HUES6 (cell line): ENCODE data around the gene ADCY1.

ENCODE experiments used
- H3K27ac ChIP-seq: 2 replicates; pipeline ENCODE4 v1.7.0; 2013; ENCODE audit warnings: low read depth, mild to moderate bottlenecking, low read length, inconsistent platforms
- H3K27me3 ChIP-seq: 2 replicates; pipeline ENCODE4 v1.6.1; 2013; ENCODE audit warnings: low read length; ENCODE audit not compliant: control insufficient read depth, insufficient read depth
- H3K36me3 ChIP-seq: 2 replicates; pipeline ENCODE4 v1.6.1; 2013; ENCODE audit warnings: low read length; ENCODE audit not compliant: control insufficient read depth, insufficient read depth
- H3K4me1 ChIP-seq: 2 replicates; pipeline ENCODE4 v1.6.1; 2013; ENCODE audit warnings: low read length; ENCODE audit not compliant: control insufficient read depth, insufficient read depth
- H3K4me3 ChIP-seq: 2 replicates; pipeline ENCODE4 v1.5.1; 2013; ENCODE audit warnings: low read depth, low read length
- H3K9ac ChIP-seq: one replicate; pipeline ENCODE4 v1.6.1; 2013; ENCODE audit warnings: mild to moderate bottlenecking, low read length
- H3K9me3 ChIP-seq: 2 replicates; pipeline ENCODE4 v1.6.1; 2013; ENCODE audit warnings: low read depth, low read length; ENCODE audit not compliant: control insufficient read depth, insufficient read depth

The ADCY1 gene

GRCh38 chr7:45578022-45578421, 3.9 kb downstream of the ADCY1 start:
- Histone ChIP-seq H3K4me1 (peaks cover 55% of the 10 kb centered on the region), H3K36me3 (no peaks in the 10 kb centered on the region), H3K4me3 (no peak overlapping the region), H3K27me3 (peaks cover 47% of the 10 kb centered on the region), H3K27ac (no peak overlapping the region), H3K9me3 (no peaks in the 10 kb centered on the region), H3K9ac (no peak overlapping the region)

- peaks cover 59% of the 10 kb centered on the region for H3K4me1 ChIP-seq
- H3K9ac ChIP-seq = no peak overlapping the region
- peaks cover 43% of the 10 kb centered on the region for H3K27me3 ChIP-seq
- no peaks in the 10 kb centered on the region for H3K36me3 ChIP-seq
- H3K4me3 ChIP-seq = no peak overlapping the region
- H3K27ac ChIP-seq = no peak overlapping the region
- no peaks in the 10 kb centered on the region for H3K9me3 ChIP-seq
These were observed 4.3 kb downstream of the ADCY1 start for GRCh38 chr7:45578467-45578866.

DNA sequence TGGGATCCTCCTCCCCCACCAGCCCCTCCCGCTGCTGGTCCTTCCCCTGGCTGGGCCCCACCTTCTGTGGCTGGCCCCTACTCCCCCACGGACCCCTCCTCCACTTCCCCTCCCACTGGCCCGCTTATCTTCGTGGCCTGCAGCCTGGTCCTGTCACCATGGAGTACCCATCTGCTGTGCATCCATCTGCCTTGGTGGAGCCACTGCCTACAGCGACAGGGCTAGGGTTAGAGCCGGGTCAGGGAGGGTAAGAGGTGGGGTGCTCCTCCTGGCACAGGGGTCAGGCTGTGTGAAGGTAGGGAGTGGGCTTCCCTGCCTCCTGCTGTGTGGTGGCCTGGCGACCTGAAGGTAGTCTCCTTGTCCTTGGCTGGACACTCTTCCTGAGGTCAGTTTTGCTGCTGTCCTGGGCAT, 5.2 kb downstream of the ADCY1 start:
- Histone ChIP-seq H3K27ac (no peak overlapping the region), H3K9me3 (no peaks in the 10 kb centered on the region), H3K9ac (no peak overlapping the region), H3K36me3 (no peaks in the 10 kb centered on the region), H3K27me3 (peaks cover 36% of the 10 kb centered on the region), H3K4me1 (peaks cover 59% of the 10 kb centered on the region), H3K4me3 (no peak overlapping the region)

DNA sequence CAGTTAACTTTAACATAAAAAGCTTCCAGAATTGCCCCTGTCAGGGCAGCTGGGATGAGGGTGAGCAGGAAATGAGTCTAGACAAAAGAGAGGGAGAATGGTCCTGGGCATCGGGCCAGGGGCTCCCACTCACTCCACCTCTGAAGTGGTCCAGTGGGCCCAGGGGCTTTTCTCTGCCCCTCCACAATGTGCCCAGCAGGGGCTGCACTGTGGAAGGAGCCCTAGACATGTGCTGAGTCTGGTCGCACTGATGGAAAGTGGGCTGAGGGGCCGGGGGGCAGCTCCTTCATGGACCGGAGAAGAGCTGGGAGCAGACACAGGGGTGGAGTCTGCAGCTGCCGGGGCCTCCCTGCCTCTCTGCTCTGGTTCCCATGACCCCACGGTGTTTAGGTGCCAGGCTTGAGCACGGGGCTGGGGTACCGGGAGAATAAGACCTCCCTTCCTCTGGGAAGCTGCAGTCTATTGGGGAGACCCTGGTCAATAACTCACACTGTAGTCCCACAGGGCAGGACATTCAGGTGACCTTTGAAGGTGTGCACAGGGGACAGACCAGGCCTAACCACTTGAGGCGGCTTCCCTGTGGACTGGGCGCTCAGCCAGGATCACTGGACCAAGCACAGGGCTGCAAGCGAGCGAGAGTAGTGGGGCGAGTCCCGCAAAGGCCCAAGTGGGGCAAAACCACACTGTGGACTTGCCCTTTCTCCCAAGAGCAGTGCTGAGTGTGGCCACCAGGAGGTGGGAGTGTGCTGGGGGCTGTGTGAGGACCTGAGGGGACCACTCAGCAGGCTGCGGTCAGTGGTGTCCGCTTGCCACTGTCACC, 6.1 kb downstream of the ADCY1 start:
- Histone ChIP-seq H3K27me3 (peaks cover 29% of the 10 kb centered on the region), H3K36me3 (no peaks in the 10 kb centered on the region), H3K4me1 (peaks cover 53% of the 10 kb centered on the region), H3K4me3 (no peak overlapping the region), H3K9ac (no peak overlapping the region), H3K9me3 (no peaks in the 10 kb centered on the region), H3K27ac (no peak overlapping the region)

DNA sequence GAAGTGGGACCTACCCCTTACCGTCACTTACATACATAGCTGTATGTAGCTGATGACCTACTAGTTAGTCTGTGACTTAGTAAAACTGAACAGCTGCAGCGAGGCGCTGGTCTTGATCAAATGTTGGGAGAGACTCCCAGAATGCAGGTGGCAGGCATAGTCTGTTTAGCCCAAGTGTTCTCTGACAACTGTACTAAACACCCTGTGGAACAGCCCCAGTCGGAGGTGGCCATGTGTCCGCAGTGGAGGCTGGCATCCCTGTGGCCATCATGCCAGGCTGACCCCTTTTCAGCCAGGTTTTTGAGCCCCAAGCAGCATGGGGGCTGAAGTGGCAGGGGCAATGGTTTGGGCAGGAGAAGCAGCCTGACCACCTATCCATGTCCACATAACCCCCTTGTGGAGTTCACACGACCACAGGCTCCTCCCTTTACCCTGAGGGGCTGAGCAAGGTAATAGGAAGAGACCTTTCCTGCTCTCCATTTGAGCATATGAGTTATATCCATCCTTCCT, 7.2 kb downstream of the ADCY1 start:
- Histone ChIP-seq H3K4me1 (peaks cover 45% of the 10 kb centered on the region), H3K36me3 (no peaks in the 10 kb centered on the region), H3K27ac (no peak overlapping the region), H3K9me3 (no peaks in the 10 kb centered on the region), H3K4me3 (no peak overlapping the region), H3K9ac (no peak overlapping the region), H3K27me3 (peaks cover 18% of the 10 kb centered on the region)

GRCh38 chr7:45582136-45582749, 8.1 kb downstream of the ADCY1 start:
- no peaks in the 10 kb centered on the region for H3K9me3 ChIP-seq
- no peak overlapping the region for H3K4me3 ChIP-seq
- no peaks in the 10 kb centered on the region for H3K36me3 ChIP-seq
- H3K27ac ChIP-seq = no peak overlapping the region
- H3K9ac ChIP-seq = no peak overlapping the region
- H3K27me3 ChIP-seq = peaks cover 9% of the 10 kb centered on the region
- peaks cover 40% of the 10 kb centered on the region for H3K4me1 ChIP-seq

DNA sequence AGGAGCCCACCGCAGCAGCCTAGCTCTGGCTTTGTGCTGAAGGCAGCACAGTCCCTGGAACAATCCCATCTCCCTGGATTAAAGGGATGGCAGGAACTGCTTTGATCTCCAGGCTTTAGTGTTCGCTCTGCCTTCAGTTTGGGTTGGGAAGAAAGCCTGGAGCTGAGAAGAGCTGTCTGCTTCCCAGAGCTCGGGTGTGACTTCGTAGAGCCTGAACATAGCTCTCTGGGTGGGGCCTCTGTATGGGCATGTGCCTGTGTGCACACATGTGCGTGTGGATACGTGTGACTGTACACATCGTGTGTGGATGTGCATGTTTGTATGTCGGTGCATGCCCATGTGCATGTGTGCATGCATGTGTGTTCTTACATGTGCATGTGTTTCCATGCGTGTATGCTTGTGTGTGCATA, 8.7 kb downstream of the ADCY1 start:
- Histone ChIP-seq H3K4me3 (no peak overlapping the region), H3K36me3 (no peaks in the 10 kb centered on the region), H3K27ac (no peak overlapping the region), H3K4me1 (peaks cover 33% of the 10 kb centered on the region), H3K27me3 (peaks cover 3% of the 10 kb centered on the region; the same call in 1 of the 2 replicates), H3K9me3 (no peaks in the 10 kb centered on the region), H3K9ac (no peak overlapping the region)

DNA sequence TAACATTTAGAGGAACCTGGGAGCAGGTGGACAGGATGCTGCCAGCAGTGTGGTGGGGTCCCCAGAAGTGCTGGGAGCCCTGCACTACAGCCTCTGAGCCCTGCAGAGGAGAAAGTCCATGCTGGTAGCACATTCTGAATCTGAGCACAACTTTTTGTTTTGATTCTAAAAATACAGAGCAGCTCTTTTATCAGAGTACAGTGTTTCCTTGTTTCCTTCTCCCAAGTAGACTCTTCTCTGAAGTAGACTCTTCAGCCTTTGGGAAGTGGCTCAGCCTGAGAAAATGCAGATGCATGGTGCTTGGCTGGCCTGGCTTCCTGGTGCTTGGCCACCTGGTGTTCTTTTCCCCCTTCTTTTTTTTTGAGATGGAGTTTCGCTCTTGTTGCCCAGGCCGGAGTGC, 9.1 kb downstream of the ADCY1 start:
- Histone ChIP-seq H3K27ac (no peak overlapping the region), H3K9me3 (no peaks in the 10 kb centered on the region), H3K9ac (no peak overlapping the region), H3K4me3 (no peak overlapping the region), H3K36me3 (no peaks in the 10 kb centered on the region), H3K4me1 (peaks cover 31% of the 10 kb centered on the region), H3K27me3 (no peaks in the 10 kb centered on the region)

- Histone ChIP-seq H3K9ac (no peak overlapping the region), H3K27ac (no peak overlapping the region), H3K4me3 (no peak overlapping the region), H3K27me3 (no peaks in the 10 kb centered on the region), H3K4me1 (peaks cover 25% of the 10 kb centered on the region), H3K36me3 (no peaks in the 10 kb centered on the region), H3K9me3 (no peaks in the 10 kb centered on the region)
These were observed 10.4 kb downstream of the ADCY1 start for GRCh38 chr7:45584261-45585210.

- Histone ChIP-seq H3K27ac (no peak overlapping the region), H3K27me3 (no peaks in the 10 kb centered on the region), H3K4me3 (no peak overlapping the region), H3K36me3 (no peaks in the 10 kb centered on the region), H3K4me1 (peaks cover 17% of the 10 kb centered on the region), H3K9me3 (no peaks in the 10 kb centered on the region), H3K9ac (no peak overlapping the region)
These were observed 11.5 kb downstream of the ADCY1 start for GRCh38 chr7:45585628-45586027.
